IMR-90 (cell line): ENCODE data around the gene SUN5.

Experiments used
- MAFK ChIP-seq: IDR thresholded peaks from 2 replicates; pipeline ENCODE4 v1.6.1; 2012; ENCODE audit warnings: low read depth, low read length, improper control_type of control experiment
- RCOR1 ChIP-seq: IDR thresholded peaks from 2 replicates; pipeline ENCODE4 v1.6.1; 2012; ENCODE audit warnings: mild to moderate bottlenecking, low read length, improper control_type of control experiment; ENCODE audit not compliant: insufficient replicate concordance
- TF ChIP-seq, protein P1 (sequence below): conservative IDR thresholded peaks from 2 replicates; pipeline ENCODE4 v1.5.1; 2012; ENCODE audit warnings: mild to moderate bottlenecking, low read depth, low read length, improper control_type of control experiment

DNA sequence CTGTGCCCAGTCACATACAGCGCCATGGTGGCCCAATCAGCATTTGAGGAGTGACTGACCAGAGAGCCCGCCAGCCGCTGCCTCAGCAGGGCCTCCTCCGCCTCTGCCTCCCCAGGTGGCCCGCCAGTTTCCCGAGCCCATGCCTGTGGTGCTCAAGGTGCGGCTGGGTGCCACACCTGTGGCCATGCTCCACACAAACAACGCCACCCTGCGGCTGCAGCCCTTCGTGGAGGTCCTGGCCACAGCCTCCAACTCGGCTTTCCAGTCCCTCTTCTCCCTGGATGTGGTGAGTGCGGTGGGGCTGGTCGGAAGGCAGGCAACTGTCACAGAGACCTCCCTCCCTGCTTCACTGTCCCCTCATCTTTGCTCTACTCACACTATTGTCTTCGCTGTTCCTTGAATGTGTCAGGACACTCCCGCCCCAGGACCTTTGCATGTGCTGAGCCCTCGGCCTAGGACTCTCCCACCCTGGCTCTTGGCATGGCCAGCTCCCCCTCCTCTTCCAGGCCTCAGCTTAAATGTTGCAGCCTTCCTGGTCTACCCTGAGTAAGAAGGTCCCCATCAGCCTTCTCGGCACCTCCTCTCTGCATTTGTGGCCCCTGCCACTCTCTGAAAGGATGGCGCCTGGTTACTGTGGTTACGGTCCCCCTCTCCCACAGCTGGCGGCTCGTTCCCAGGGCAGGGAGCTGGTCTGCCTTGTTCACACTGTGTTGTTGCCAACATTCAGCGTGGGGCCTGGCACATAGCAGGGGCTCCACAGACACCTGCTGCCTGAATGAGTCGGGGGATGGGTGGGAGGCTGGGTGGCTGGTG, 15.4 kb upstream of the SUN5 start:
- TF ChIP-seq MAFK (no peak), RCOR1 (no peak)
- TF ChIP-seq, protein P1, sequence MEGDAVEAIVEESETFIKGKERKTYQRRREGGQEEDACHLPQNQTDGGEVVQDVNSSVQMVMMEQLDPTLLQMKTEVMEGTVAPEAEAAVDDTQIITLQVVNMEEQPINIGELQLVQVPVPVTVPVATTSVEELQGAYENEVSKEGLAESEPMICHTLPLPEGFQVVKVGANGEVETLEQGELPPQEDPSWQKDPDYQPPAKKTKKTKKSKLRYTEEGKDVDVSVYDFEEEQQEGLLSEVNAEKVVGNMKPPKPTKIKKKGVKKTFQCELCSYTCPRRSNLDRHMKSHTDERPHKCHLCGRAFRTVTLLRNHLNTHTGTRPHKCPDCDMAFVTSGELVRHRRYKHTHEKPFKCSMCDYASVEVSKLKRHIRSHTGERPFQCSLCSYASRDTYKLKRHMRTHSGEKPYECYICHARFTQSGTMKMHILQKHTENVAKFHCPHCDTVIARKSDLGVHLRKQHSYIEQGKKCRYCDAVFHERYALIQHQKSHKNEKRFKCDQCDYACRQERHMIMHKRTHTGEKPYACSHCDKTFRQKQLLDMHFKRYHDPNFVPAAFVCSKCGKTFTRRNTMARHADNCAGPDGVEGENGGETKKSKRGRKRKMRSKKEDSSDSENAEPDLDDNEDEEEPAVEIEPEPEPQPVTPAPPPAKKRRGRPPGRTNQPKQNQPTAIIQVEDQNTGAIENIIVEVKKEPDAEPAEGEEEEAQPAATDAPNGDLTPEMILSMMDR = no peak
